WTC11 (cell line): ENCODE data around the gene EIF6. TPM values are rescaled to one million over a fixed set of nuclear protein-coding genes. Genes with fewer than 3 reads are reported as not detected.

Source experiments
- ATAC-seq: fragments of 200-7000 bp; cut with Tn5 transposase; 2 replicates; pipeline ENCODE4 v1.10.0; 2021; ENCODE audit warnings: mild to moderate bottlenecking, moderate library complexity
- CTCF ChIA-PET: fragments of 300-600 bp; sonication (Branson Sonifier 250); formaldehyde crosslinking; loops from one replicate; lab custom pipeline; 2021; ENCODE audit warnings: antibody characterized with exemption; lab: Charles Lee
- POLR2A ChIA-PET: fragments of 350-600 bp; sonication (Branson Sonifier 250); formaldehyde crosslinking; loops from one replicate; lab custom pipeline; 2021; ENCODE audit warnings: antibody characterized with exemption; lab: Charles Lee
- DNase-seq: peaks from one replicate; pipeline ENCODE4 v3.0.0; 2021; ENCODE audit warnings: low spot score
- H3K27ac Mint-ChIP-seq: 2 replicates; pipeline ENCODE4 v1.8.0; 2021; ENCODE audit warnings: mixed read lengths
- H3K27me3 Mint-ChIP-seq: 2 replicates; pipeline ENCODE4 v1.8.0; 2021; ENCODE audit warnings: low read depth, mild to moderate bottlenecking, moderate library complexity, mixed read lengths
- H3K36me3 Mint-ChIP-seq: 2 replicates; pipeline ENCODE4 v1.8.0; 2021; ENCODE audit warnings: mixed read lengths
- H3K4me1 Mint-ChIP-seq: 2 replicates; pipeline ENCODE4 v1.8.0; 2022; ENCODE audit warnings: mixed read lengths
- H3K4me3 Mint-ChIP-seq: 2 replicates; pipeline ENCODE4 v1.8.0; 2021; ENCODE audit warnings: mild to moderate bottlenecking, moderate library complexity, mixed read lengths
- H3K9me3 Mint-ChIP-seq: 2 replicates; pipeline ENCODE4 v1.8.0; 2021; ENCODE audit warnings: mixed read lengths
- CTCF ChIP-seq: fragments of 200-600 bp; IDR thresholded peaks from 2 replicates; pipeline ENCODE4 v1.8.0; 2022; ENCODE audit warnings: antibody characterized with exemption
- FOXK1 ChIP-seq: sonication (generic); formaldehyde crosslinking; IDR thresholded peaks from 2 replicates; pipeline ENCODE4 v1.8.0; 2022; ENCODE audit warnings: mild to moderate bottlenecking, moderate library complexity, missing genetic modification reagents
- GTF2I ChIP-seq: fragments of 250-450 bp; sonication (Bioruptor Pico); conservative IDR thresholded peaks from 2 replicates; pipeline ENCODE4 v1.4.0; 2021; ENCODE audit warnings: mild to moderate bottlenecking
- MLX ChIP-seq: sonication (generic); formaldehyde crosslinking; IDR thresholded peaks from 2 replicates; pipeline ENCODE4 v1.8.1; 2023; ENCODE audit warnings: mild to moderate bottlenecking, missing genetic modification reagents, moderate library complexity
- MYBL2 ChIP-seq: sonication (generic); formaldehyde crosslinking; IDR thresholded peaks from 2 replicates; pipeline ENCODE4 v1.8.1; 2023; ENCODE audit warnings: mild to moderate bottlenecking, moderate library complexity, missing genetic modification reagents
- PRDM15 ChIP-seq: sonication (generic); formaldehyde crosslinking; IDR thresholded peaks from 2 replicates; pipeline ENCODE4 v1.8.0; 2022; ENCODE audit warnings: missing genetic modification reagents
- PREB ChIP-seq: sonication (generic); formaldehyde crosslinking; IDR thresholded peaks from 2 replicates; pipeline ENCODE4 v1.8.1; 2022; ENCODE audit warnings: mild to moderate bottlenecking, missing genetic modification reagents, moderate library complexity, borderline replicate concordance
- SP1 ChIP-seq: sonication (generic); formaldehyde crosslinking; conservative IDR thresholded peaks from 2 replicates; pipeline ENCODE4 v1.8.1; 2022; ENCODE audit warnings: missing genetic modification reagents
- TEAD4 ChIP-seq: sonication (generic); formaldehyde crosslinking; IDR thresholded peaks from 2 replicates; pipeline ENCODE4 v1.8.0; 2022; ENCODE audit warnings: mild to moderate bottlenecking, missing genetic modification reagents
- USF2 ChIP-seq: sonication (generic); formaldehyde crosslinking; IDR thresholded peaks from 2 replicates; pipeline ENCODE4 v1.8.1; 2023; ENCODE audit warnings: mild to moderate bottlenecking, missing genetic modification reagents, moderate library complexity
- ZNF138 ChIP-seq: sonication (generic); formaldehyde crosslinking; conservative IDR thresholded peaks from 2 replicates; pipeline ENCODE4 v1.8.1; 2022; ENCODE audit warnings: mild to moderate bottlenecking, moderate library complexity, missing genetic modification reagents
- ZNF232 ChIP-seq: sonication (generic); formaldehyde crosslinking; IDR thresholded peaks from 2 replicates; pipeline ENCODE4 v1.8.0; 2022; ENCODE audit warnings: mild to moderate bottlenecking, missing genetic modification reagents
- ZNF263 ChIP-seq: sonication (generic); formaldehyde crosslinking; IDR thresholded peaks from 2 replicates; pipeline ENCODE4 v1.8.1; 2022; ENCODE audit warnings: low read depth, mild to moderate bottlenecking, moderate library complexity, missing genetic modification reagents
- ZNF512 ChIP-seq: sonication (generic); formaldehyde crosslinking; IDR thresholded peaks from 2 replicates; pipeline ENCODE4 v1.8.1; 2022; ENCODE audit warnings: missing genetic modification reagents, borderline replicate concordance
- ZNF671 ChIP-seq: fragments of 250-450 bp; sonication (Bioruptor Pico); IDR thresholded peaks from 2 replicates; pipeline ENCODE4 v1.8.0; 2021; ENCODE audit warnings: mild to moderate bottlenecking
- total RNA-seq: library from RNA; stranded (reverse); gene quantifications from 3 replicates; pipeline ENCODE4 v1.2.3, GENCODE V29; 2021

The EIF6 gene
- total RNA-seq, 1 experiment from 2014 or later, result 157 TPM

- TF ChIP-seq TEAD4 (CRISPR knock-in tag), result no peak
- TF ChIP-seq PREB, result no peak
- no peak for TF ChIP-seq MLX (CRISPR knock-in tag)
Measured at GRCh38 chr20:35292504-35293285, 8.1 kb upstream of the EIF6 start (continued).

GRCh38 chr20:35291654-35292503 is 7.3 kb upstream of the EIF6 start, which contains the start of gene FAM83C:
TSS of gene FAM83C (minus strand) at chr20:35292425. CDS start at chr20:35292304, 121 bp downstream.
- TF ChIP-seq CTCF (no peak), ZNF512 (CRISPR knock-in tag) (no peak)
- no peak for DNase-seq
- Mint-ChIP-seq H3K27me3 (no peaks in the 10 kb centered on the region; the same call in none of the 2 replicates), H3K27ac (no peak within 1 kb of the TSS), H3K4me3 (no peak within 1 kb of the TSS), H3K36me3 (no peaks in the 10 kb centered on the region), H3K9me3 (no peaks in the 10 kb centered on the region), H3K4me1 (no peaks in the 10 kb centered on the region)
- no peak for ATAC-seq
- ChIA-PET CTCF (interaction anchor here (0.9 to 6.2 kb wide), 4 partner anchors 11 to 147 kb away, joined by 3 to 36 read pairs (median 3); partner anchors contain the start of gene EDEM2), POLR2A (no interaction called here)

- Mint-ChIP-seq H3K9me3 (no peaks in the 10 kb centered on the region), H3K4me1 (peaks cover 1% of the 10 kb centered on the region), H3K36me3 (no peaks in the 10 kb centered on the region), H3K27me3 (no peaks in the 10 kb centered on the region; the same call in none of the 2 replicates), H3K4me3 (no peak overlapping the region), H3K27ac (no peak overlapping the region)
- ATAC-seq, result no peak
- DNase-seq, result no peak
- ChIA-PET POLR2A (no interaction called here), CTCF (interaction anchor here (0.5 to 6.2 kb wide), 4 partner anchors 12 to 260 kb away, joined by 3 to 36 read pairs (median 3); no protein-coding TSS in a partner anchor)
- TF ChIP-seq ZNF232 (CRISPR knock-in tag), result no peak
Measured at GRCh38 chr20:35290887-35291417, 6.4 kb upstream of the EIF6 start.

GRCh38 chr20:35290186-35290886 is 5.8 kb upstream of the EIF6 start:
- Mint-ChIP-seq H3K4me3 (no peak overlapping the region), H3K27ac (no peak overlapping the region), H3K9me3 (no peaks in the 10 kb centered on the region), H3K36me3 (no peaks in the 10 kb centered on the region), H3K4me1 (peaks cover 6% of the 10 kb centered on the region), H3K27me3 (no peaks in the 10 kb centered on the region; the same call in none of the 2 replicates)
- ATAC-seq, result no peak
- ChIA-PET CTCF (interaction anchor here (0.5 to 6.2 kb wide), 4 partner anchors 13 to 259 kb away, joined by 3 to 36 read pairs (median 3); no protein-coding TSS in a partner anchor), POLR2A (no interaction called here)
- no peak for DNase-seq
- TF ChIP-seq ZNF671 (CRISPR knock-in tag), result no peak
- no peak for TF ChIP-seq GTF2I (CRISPR knock-in tag)
- no peak for TF ChIP-seq FOXK1 (CRISPR knock-in tag)
- TF ChIP-seq ZNF138 (CRISPR knock-in tag), result no peak
- TF ChIP-seq SP1, result no peak
- no peak for TF ChIP-seq ZNF232 (CRISPR knock-in tag)
- no peak for TF ChIP-seq MYBL2 (CRISPR knock-in tag)
- TF ChIP-seq PRDM15 (CRISPR knock-in tag), result no peak
- no peak for TF ChIP-seq ZNF263
- no peak for TF ChIP-seq USF2 (CRISPR knock-in tag)
